Measurements from ENCODE around the gene CHST6.

Gene CHST6

GRCh38 chr16:75497558-75497957, 2.3 kb upstream of the CHST6 start:
- Histone ChIP-seq H3K4me3 (replicated peaks; ENCODE audit: insufficient read depth, low read length) (no peak overlapping the region), H3K27ac (replicated peaks) (no peak overlapping the region), H3K27me3 (ENCODE audit: insufficient read depth, poor library complexity, severe bottlenecking) (peaks cover 34% of the 10 kb centered on the region)
- TF ChIP-seq GABPA (IDR thresholded peaks at IDR 0.05; ENCODE audit: low read depth) (no peak), REST (IDR thresholded peaks at IDR 0.05; ENCODE audit: insufficient replicate concordance, low read depth) (no peak), POLR2AphosphoS5 (IDR thresholded peaks at IDR 0.05; ENCODE audit: low read depth) (no peak), SPI1 (IDR thresholded peaks at IDR 0.05; ENCODE audit: borderline replicate concordance, low read depth) (no peak), CTCF (IDR thresholded peaks at IDR 0.05; ENCODE audit: insufficient read depth, low read length) (no peak)
- DNase-seq (ENCODE audit: low read depth in 1 of 2, low spot score in 1 of 2), result no peak

GRCh38 chr16:75494661-75495075, 573 bp downstream of the CHST6 start:
- no peak overlapping the region for H3K27ac ChIP-seq (replicated peaks)
- DNase-seq (ENCODE audit: low read depth in 1 of 2, low spot score in 1 of 2), result no peak
- H3K4me3 ChIP-seq (replicated peaks; ENCODE audit: insufficient read depth, low read length), result no peak overlapping the region
- peaks cover 36% of the 10 kb centered on the region for H3K27me3 ChIP-seq (ENCODE audit: insufficient read depth, poor library complexity, severe bottlenecking)
- no peak for TF ChIP-seq POLR2AphosphoS5 (IDR thresholded peaks at IDR 0.05; ENCODE audit: low read depth)
- TF ChIP-seq SPI1 (IDR thresholded peaks at IDR 0.05; ENCODE audit: borderline replicate concordance, low read depth), result no peak
- TF ChIP-seq GABPA (IDR thresholded peaks at IDR 0.05; ENCODE audit: low read depth), result no peak
- TF ChIP-seq CTCF (IDR thresholded peaks at IDR 0.05; ENCODE audit: insufficient read depth, low read length), result no peak
- no peak for TF ChIP-seq REST (IDR thresholded peaks at IDR 0.05; ENCODE audit: insufficient replicate concordance, low read depth)

GRCh38 chr16:75494184-75494583, 1.1 kb downstream of the CHST6 start:
- Histone ChIP-seq H3K27ac (replicated peaks) (no peak overlapping the region), H3K27me3 (ENCODE audit: insufficient read depth, poor library complexity, severe bottlenecking) (peaks cover 36% of the 10 kb centered on the region), H3K4me3 (replicated peaks; ENCODE audit: insufficient read depth, low read length) (no peak overlapping the region)
- DNase-seq (ENCODE audit: low read depth in 1 of 2, low spot score in 1 of 2), result no peak
- no peak for TF ChIP-seq POLR2AphosphoS5 (IDR thresholded peaks at IDR 0.05; ENCODE audit: low read depth)

GRCh38 chr16:75491876-75492275, 3.4 kb downstream of the CHST6 start:
- no peak overlapping the region for H3K27ac ChIP-seq (replicated peaks)
- H3K4me3 ChIP-seq (replicated peaks; ENCODE audit: insufficient read depth, low read length), result no peak overlapping the region
- peaks cover 29% of the 10 kb centered on the region for H3K27me3 ChIP-seq (ENCODE audit: insufficient read depth, poor library complexity, severe bottlenecking)
- no peak for TF ChIP-seq CTCF (IDR thresholded peaks at IDR 0.05; ENCODE audit: insufficient read depth, low read length)
- no peak for TF ChIP-seq REST (IDR thresholded peaks at IDR 0.05; ENCODE audit: insufficient replicate concordance, low read depth)
- no peak for TF ChIP-seq SPI1 (IDR thresholded peaks at IDR 0.05; ENCODE audit: borderline replicate concordance, low read depth)
- TF ChIP-seq POLR2AphosphoS5 (IDR thresholded peaks at IDR 0.05; ENCODE audit: low read depth), result no peak
- TF ChIP-seq GABPA (IDR thresholded peaks at IDR 0.05; ENCODE audit: low read depth), result no peak
- no peak for DNase-seq (ENCODE audit: low read depth in 1 of 2, low spot score in 1 of 2)

All from HL-60 (cell line).